NCI-H1930 (cell line): Measurements from ENCODE around the gene PKM.

ENCODE experiments used
- DNase-seq, 2 experiments: peaks; one replicate each; lab custom pipeline; 2025; lab: John Stamatoyannopoulos, UW

PKM gene

GRCh38 chr15:72235298-72235697 lies 4.3 kb upstream of the PKM start:
- DNase-seq, result no peak

- no peak for DNase-seq
Observed at GRCh38 chr15:72233769-72234168, 2.8 kb upstream of the PKM start.

GRCh38 chr15:72231833-72232478 lies 966 bp upstream of the PKM start:
- DNase-seq, result no peak

- DNase-seq, result peak; percentile 29 to 57
Observed at GRCh38 chr15:72230197-72231065, 559 bp downstream of the PKM start.

- no peak for DNase-seq
Observed at GRCh38 chr15:72229947-72230196, 1.1 kb downstream of the PKM start.

- DNase-seq, result no peak
Observed at GRCh38 chr15:72229076-72229946, 1.7 kb downstream of the PKM start.

GRCh38 chr15:72227720-72228119 lies 3.3 kb downstream of the PKM start:
- no peak for DNase-seq

GRCh38 chr15:72227192-72227586 lies 3.8 kb downstream of the PKM start:
- no peak for DNase-seq

GRCh38 chr15:72223278-72223677 lies 7.7 kb downstream of the PKM start:
- DNase-seq, result no peak

GRCh38 chr15:72222393-72222792 lies 8.6 kb downstream of the PKM start:
- no peak for DNase-seq

GRCh38 chr15:72220687-72221086 lies 10.3 kb downstream of the PKM start:
- DNase-seq, result no peak

GRCh38 chr15:72217216-72217615 lies 13.8 kb downstream of the PKM start:
- no peak for DNase-seq

GRCh38 chr15:72216079-72216478 lies 14.9 kb downstream of the PKM start:
- no peak for DNase-seq

- no peak for DNase-seq
Observed at GRCh38 chr15:72207558-72208085, 23.4 kb downstream of the PKM start.

GRCh38 chr15:72206677-72207000 lies 24.4 kb downstream of the PKM start:
- no peak for DNase-seq

GRCh38 chr15:72205896-72206676 lies 24.9 kb downstream of the PKM start:
- DNase-seq, result no peak

GRCh38 chr15:72205273-72205672 lies 25.7 kb downstream of the PKM start:
- DNase-seq, result no peak

- DNase-seq, result no peak
Observed at GRCh38 chr15:72203507-72203837, 27.5 kb downstream of the PKM start.

GRCh38 chr15:72202801-72203506 lies 28.0 kb downstream of the PKM start:
- DNase-seq, result no peak

- DNase-seq, result no peak
Observed at GRCh38 chr15:72202302-72202701, 28.7 kb downstream of the PKM start.

- no peak for DNase-seq
Observed at GRCh38 chr15:72201391-72201921, 29.5 kb downstream of the PKM start.
